DND-41 (cell line): Measurements from ENCODE around the gene IQCK.

Source experiments
- ATAC-seq: fragments of 200-7000 bp; cut with Tn5 transposase; 3 replicates; pipeline ENCODE4 v1.9.1; 2021; ENCODE audit warnings: low read depth; ENCODE audit not compliant: insufficient read depth
- DNase-seq: peaks from one replicate; pipeline ENCODE4 v3.0.0-alpha.2; 2020
- H2AFZ ChIP-seq: 2 replicates; pipeline ENCODE4 v1.6.0; 2012; ENCODE audit warnings: low read depth, low read length
- H3K27ac ChIP-seq: 2 replicates; pipeline ENCODE4 v1.5.1; 2012; ENCODE audit warnings: low read length, inconsistent platforms
- H3K27me3 ChIP-seq: fragments of 200-600 bp; sonication (generic); 2 replicates; pipeline ENCODE4 v1.6.0; 2012; ENCODE audit warnings: low read length, mild to moderate bottlenecking, inconsistent platforms; ENCODE audit not compliant: insufficient read depth, poor library complexity
- H3K36me3 ChIP-seq: 2 replicates; pipeline ENCODE4 v1.5.1; 2012; ENCODE audit warnings: low read length, inconsistent platforms; ENCODE audit not compliant: insufficient read depth
- H3K4me1 ChIP-seq: 2 replicates; pipeline ENCODE4 v1.5.1; 2012; ENCODE audit warnings: mild to moderate bottlenecking, low read length; ENCODE audit not compliant: insufficient read depth
- H3K4me2 ChIP-seq: 2 replicates; pipeline ENCODE4 v1.6.0; 2012; ENCODE audit warnings: mild to moderate bottlenecking, moderate library complexity, low read length, inconsistent platforms; ENCODE audit not compliant: insufficient read depth
- H3K4me3 ChIP-seq, 2 experiments: fragments of 200-600 bp in 1 of 2; shearing (Covaris generic) in 1 of 2; 2 replicates each; pipeline ENCODE4 v1.5.1; 2012 to 2016; ENCODE audit warnings: inconsistent platforms in 2 of 2, low read length in 2 of 2, mild to moderate bottlenecking in 2 of 2, low read depth in 1 of 2, moderate library complexity in 1 of 2
- H3K79me2 ChIP-seq: 2 replicates; pipeline ENCODE4 v1.6.0; 2012; ENCODE audit warnings: low read length, inconsistent platforms; ENCODE audit not compliant: insufficient read depth
- H3K9ac ChIP-seq: 2 replicates; pipeline ENCODE4 v1.6.0; 2012; ENCODE audit warnings: low read depth, mild to moderate bottlenecking, inconsistent platforms, low read length, moderate library complexity
- H3K9me3 ChIP-seq: 2 replicates; pipeline ENCODE4 v1.5.1; 2012; ENCODE audit warnings: low read length, moderate library complexity, mild to moderate bottlenecking, inconsistent platforms; ENCODE audit not compliant: insufficient read depth, severe bottlenecking
- H4K20me1 ChIP-seq: 2 replicates; pipeline ENCODE4 v1.6.0; 2012; ENCODE audit warnings: low read length; ENCODE audit not compliant: insufficient read depth
- EZH2 ChIP-seq: IDR thresholded peaks from 3 replicates; pipeline ENCODE4 v1.6.1; 2012; ENCODE audit warnings: borderline replicate concordance, low read depth, mild to moderate bottlenecking, moderate library complexity, low read length, inconsistent platforms; ENCODE audit not compliant: severe bottlenecking
- TF ChIP-seq, protein P1 (sequence below): IDR thresholded peaks from 2 replicates; pipeline ENCODE4 v1.5.1; 2012; ENCODE audit warnings: borderline replicate concordance, low read length, moderate library complexity, mild to moderate bottlenecking; ENCODE audit not compliant: poor library complexity, severe bottlenecking; ENCODE audit errors: extremely low read depth

The IQCK gene

DNA sequence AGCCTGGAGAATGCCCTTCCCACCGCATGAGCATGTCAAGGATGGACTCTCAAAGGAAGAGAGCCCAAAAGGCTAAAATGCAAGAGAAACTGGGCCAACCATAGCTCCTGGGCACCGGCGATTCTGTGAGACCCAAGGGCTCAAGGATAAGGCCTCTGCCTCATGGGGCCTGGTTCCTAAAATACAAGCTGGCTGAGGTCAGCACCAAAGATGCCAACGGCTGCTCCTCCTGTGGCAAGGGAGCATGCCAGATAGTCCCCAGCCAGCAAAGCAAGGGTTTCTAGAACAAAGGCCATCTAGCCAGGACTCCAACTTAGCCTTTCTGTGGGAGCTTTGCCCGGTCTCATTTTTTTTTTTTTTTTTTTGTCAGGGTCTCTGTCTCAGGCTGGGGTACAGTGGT is 146.5 kb downstream of the IQCK start:
- Histone ChIP-seq H3K4me2 (no peak overlapping the region), H3K4me1 (no peaks in the 10 kb centered on the region), H3K27me3 (no peaks in the 10 kb centered on the region), H2AFZ (no peak overlapping the region), H3K9ac (no peak overlapping the region), H3K27ac (no peak overlapping the region), H3K36me3 (no peaks in the 10 kb centered on the region), H3K79me2 (no peaks in the 10 kb centered on the region), H3K4me3 (no peak overlapping the region), H3K9me3 (no peaks in the 10 kb centered on the region), H4K20me1 (no peaks in the 10 kb centered on the region)
- no peak for DNase-seq
- TF ChIP-seq, protein P1, sequence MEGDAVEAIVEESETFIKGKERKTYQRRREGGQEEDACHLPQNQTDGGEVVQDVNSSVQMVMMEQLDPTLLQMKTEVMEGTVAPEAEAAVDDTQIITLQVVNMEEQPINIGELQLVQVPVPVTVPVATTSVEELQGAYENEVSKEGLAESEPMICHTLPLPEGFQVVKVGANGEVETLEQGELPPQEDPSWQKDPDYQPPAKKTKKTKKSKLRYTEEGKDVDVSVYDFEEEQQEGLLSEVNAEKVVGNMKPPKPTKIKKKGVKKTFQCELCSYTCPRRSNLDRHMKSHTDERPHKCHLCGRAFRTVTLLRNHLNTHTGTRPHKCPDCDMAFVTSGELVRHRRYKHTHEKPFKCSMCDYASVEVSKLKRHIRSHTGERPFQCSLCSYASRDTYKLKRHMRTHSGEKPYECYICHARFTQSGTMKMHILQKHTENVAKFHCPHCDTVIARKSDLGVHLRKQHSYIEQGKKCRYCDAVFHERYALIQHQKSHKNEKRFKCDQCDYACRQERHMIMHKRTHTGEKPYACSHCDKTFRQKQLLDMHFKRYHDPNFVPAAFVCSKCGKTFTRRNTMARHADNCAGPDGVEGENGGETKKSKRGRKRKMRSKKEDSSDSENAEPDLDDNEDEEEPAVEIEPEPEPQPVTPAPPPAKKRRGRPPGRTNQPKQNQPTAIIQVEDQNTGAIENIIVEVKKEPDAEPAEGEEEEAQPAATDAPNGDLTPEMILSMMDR, result no peak
- TF ChIP-seq EZH2, result no peak
- no peak for ATAC-seq

DNA sequence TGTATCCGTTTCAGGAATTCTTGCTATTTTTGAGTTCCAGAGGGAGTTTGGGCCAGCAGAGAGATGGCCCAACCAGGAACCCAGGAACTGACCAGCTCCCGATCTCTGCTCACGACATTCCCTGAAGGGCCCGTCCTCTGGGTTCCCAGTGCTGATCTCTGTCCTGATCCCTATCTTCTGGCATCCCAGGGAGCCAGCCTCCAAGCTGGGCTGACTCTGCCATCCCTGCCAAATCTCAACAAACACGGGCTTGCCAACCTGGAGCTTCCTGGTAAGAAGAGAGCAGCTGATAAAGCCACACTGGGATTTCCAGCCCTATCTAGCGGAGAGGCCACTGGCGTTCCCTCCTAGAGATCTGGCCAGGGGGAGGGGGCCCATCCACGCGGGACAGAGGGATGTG is 150.3 kb downstream of the IQCK start:
- Histone ChIP-seq H3K4me1 (no peaks in the 10 kb centered on the region), H3K36me3 (no peaks in the 10 kb centered on the region), H3K79me2 (no peaks in the 10 kb centered on the region), H3K9ac (no peak overlapping the region), H3K4me3 (no peak overlapping the region), H3K9me3 (no peaks in the 10 kb centered on the region), H2AFZ (no peak overlapping the region), H3K27me3 (no peaks in the 10 kb centered on the region), H3K4me2 (no peak overlapping the region), H3K27ac (no peak overlapping the region), H4K20me1 (no peaks in the 10 kb centered on the region)
- no peak for TF ChIP-seq EZH2
- TF ChIP-seq, protein P1, result no peak
- no peak for DNase-seq
- ATAC-seq, result no peak

DNA sequence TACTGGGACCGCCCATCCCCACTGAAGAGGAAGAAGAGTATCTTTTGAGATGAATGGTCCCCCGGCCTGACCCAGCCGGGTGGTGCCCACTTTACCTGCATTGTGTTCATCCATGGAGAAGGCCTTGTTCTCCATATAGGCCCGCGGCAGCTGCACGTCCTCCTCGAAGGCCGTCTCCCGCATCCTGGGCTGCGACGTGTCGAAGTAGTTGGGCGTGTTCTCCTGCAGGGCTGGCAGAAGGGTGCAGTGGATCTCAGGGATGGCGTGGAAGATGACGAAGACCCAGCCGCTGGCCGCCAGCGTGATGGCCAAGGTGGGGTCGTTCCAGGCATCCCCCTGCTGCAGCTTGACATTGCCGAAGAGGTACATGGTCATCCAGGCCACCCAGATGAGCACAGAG is 153.7 kb downstream of the IQCK start:
- no peak for TF ChIP-seq EZH2
- TF ChIP-seq, protein P1, result no peak
- Histone ChIP-seq H3K4me3 (no peak overlapping the region), H3K27ac (no peak overlapping the region), H3K4me2 (no peak overlapping the region), H3K4me1 (no peaks in the 10 kb centered on the region), H3K9me3 (no peaks in the 10 kb centered on the region), H2AFZ (no peak overlapping the region), H4K20me1 (no peaks in the 10 kb centered on the region), H3K79me2 (no peaks in the 10 kb centered on the region), H3K36me3 (no peaks in the 10 kb centered on the region), H3K27me3 (no peaks in the 10 kb centered on the region), H3K9ac (no peak overlapping the region)
- ATAC-seq (no peak), DNase-seq (no peak)

DNA sequence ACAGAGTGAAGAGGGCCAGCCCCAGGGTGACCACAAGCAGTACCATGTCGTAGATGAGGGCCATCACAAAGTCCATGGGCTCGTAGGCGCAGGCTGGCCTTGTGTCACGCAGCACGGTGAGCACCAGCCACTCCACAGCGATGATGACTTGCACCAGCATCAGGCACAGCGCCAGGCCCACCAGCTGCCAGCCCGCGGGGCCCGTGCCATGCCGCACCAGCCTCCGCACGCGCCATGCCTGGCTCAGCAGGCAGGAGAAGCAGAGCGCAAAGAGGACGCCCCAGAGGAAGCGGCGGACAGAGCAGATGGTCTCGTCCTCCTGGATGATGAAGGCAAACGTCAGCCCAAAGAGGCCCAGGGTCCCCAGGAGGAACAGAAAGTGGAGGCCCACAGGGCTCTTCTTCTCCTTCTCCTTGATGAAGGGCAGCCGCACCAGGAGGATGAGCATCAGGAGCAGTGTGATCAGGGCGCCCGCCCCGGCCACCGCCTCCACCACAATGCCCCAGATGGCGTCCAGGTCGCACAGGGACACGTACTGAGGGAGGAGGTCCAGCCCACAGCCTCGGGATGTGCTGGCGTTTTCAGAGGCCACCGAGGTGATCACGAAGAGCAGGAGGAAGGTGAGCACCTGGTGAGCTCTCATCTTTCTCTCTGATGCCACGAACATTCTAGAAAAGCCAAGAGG is 154.2 kb downstream of the IQCK start:
- Histone ChIP-seq H3K9ac (no peak overlapping the region), H3K36me3 (no peaks in the 10 kb centered on the region), H2AFZ (no peak overlapping the region), H3K4me2 (no peak overlapping the region), H3K4me3 (no peak overlapping the region), H3K27me3 (no peaks in the 10 kb centered on the region), H3K27ac (no peak overlapping the region), H3K79me2 (no peaks in the 10 kb centered on the region), H3K4me1 (no peaks in the 10 kb centered on the region), H3K9me3 (no peaks in the 10 kb centered on the region), H4K20me1 (no peaks in the 10 kb centered on the region)
- TF ChIP-seq, protein P1, result no peak
- no peak for TF ChIP-seq EZH2
- DNase-seq, result no peak
- no peak for ATAC-seq
